ENCODE data around the gene HSPA12B.

Gene HSPA12B

GRCh38 chr20:3720626-3721025 lies 11.9 kb upstream of the HSPA12B start:
- no peak for DNase-seq (ENCODE audit: low spot score)

DNA sequence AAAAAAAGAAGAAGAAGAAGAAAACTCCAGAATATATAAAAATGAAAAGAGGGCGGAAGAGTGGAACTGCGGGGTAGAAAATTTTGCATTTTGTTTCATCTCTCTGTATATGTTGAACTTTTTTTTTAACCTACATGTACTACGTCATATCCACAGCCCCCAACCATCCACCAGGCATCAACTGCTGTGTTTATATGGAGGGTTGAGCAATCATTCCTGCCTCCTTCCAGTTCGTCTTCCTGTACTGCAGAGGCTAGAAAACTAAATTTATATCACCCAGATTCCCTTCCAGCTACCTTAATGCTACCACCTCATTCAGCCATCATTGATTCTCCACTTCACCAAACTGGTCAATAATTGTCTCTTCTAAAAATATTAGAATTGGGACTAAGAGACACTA lies 10.6 kb upstream of the HSPA12B start:
- DNase-seq (ENCODE audit: low spot score), result no peak
- TF ChIP-seq CTCF (IDR thresholded peaks at IDR 0.05; ENCODE audit: extremely low read depth, missing control alignments), result no peak

More at GRCh38 chr20:3720626-3721025, 11.9 kb upstream of the HSPA12B start:
- no peak for TF ChIP-seq CTCF (IDR thresholded peaks at IDR 0.05; ENCODE audit: extremely low read depth, missing control alignments)

GRCh38 chr20:3723284-3723683 lies 9.2 kb upstream of the HSPA12B start:
- DNase-seq (ENCODE audit: low spot score), result no peak
- TF ChIP-seq CTCF (IDR thresholded peaks at IDR 0.05; ENCODE audit: extremely low read depth, missing control alignments), result no peak

DNA sequence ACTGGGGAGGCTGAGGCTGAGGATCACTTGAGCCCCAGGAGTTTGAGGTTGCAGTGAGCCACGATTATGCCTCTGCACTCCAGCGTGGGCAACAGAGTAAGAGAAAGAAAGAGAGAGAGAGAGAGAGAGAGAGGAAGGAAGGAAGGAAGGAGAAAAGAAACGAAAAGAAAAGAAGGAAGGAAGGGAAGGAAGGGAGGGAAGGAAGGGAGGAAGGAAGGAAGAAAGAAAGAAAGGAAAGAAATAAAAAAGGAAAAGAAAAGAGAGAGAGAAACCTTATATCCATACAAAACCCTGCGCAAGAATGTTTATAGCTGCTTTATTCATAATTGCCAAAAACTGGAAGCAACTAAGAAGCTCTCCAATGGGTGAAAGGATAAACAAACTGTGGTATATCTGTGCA lies 8.1 kb upstream of the HSPA12B start:
- TF ChIP-seq CTCF (IDR thresholded peaks at IDR 0.05; ENCODE audit: extremely low read depth, missing control alignments), result no peak
- DNase-seq (ENCODE audit: low spot score), result no peak

DNA sequence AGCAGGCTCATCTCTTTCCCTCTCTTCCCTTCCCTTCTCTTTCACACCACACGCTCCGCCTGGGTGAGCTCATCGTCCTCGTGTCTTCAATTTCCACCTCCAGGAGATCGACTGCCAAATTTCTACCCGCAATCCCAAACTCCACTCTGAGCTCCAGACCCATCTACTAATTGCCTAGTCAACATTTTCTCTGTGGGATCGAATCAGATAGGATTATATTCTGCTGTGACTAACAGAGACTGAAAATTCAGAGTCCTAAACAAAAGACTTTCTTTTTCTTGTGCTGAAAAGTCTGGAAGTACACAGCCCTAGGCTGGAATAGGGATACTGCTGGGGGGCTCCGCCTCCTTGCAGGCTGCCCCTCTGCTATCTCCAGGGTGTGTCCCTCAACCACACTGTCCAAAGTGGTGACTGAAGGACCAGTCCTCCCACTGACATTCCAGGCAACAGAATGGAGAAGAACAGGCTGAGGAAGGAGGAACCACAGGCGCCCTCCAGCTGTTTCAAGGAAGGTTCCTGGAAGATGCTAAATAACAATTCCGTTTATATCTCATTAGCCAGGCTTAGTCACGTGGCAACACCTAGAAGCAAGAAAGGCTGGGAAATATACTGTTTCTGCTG lies 5.0 kb upstream of the HSPA12B start:
- DNase-seq (ENCODE audit: low spot score), result no peak
- no peak for TF ChIP-seq CTCF (IDR thresholded peaks at IDR 0.05; ENCODE audit: extremely low read depth, missing control alignments)

DNA sequence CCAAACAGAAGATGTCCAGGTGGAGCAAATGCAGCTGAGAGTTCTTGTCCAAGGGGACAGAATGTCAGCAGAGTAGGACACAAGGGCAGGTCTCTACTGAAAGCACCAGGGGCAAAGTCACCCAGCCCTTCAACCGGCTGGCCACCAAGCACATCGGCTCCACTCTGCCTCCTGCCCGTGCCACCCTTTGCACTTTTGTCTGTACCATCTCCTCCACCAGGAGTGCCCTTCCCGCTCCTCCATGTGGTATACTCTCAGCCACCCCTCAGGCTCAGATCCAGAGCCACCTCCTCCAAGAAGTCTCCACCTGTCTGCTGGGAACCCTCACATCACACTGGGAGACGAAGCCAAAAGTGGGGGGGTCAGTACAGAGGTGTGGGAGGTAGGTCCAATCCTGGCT lies 4.1 kb upstream of the HSPA12B start:
- DNase-seq (ENCODE audit: low spot score), result no peak
- TF ChIP-seq CTCF (IDR thresholded peaks at IDR 0.05; ENCODE audit: extremely low read depth, missing control alignments), result no peak

DNA sequence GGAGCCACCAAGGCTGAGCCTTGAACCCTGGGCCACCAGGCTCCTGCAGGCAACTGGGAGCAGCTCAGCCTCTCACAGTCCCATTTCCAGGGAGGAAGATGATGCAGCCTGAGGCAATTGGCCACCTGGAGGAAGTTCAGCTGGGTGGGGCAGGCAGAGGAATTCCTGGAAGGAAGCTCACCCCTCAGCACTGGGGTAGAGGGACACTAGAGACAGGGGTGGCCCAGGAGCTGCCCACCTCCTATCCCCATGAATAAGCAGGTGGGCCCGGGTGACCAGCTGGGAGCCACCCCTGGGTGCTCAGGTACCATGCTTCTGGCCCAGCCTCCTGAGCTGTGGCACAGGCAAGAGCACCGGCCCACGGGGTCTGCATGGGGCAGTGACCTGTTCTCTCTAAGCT lies 3.6 kb upstream of the HSPA12B start:
- TF ChIP-seq CTCF (IDR thresholded peaks at IDR 0.05; ENCODE audit: extremely low read depth, missing control alignments), result no peak
- no peak for DNase-seq (ENCODE audit: low spot score)

Data from GM20000 (cell line).